ENCODE data around the gene COMMD10.

Gene COMMD10

GRCh38 chr5:116216246-116216645 is 131.4 kb downstream of the COMMD10 start:
- DNase-seq (ENCODE audit: low read depth), result no peak

DNA sequence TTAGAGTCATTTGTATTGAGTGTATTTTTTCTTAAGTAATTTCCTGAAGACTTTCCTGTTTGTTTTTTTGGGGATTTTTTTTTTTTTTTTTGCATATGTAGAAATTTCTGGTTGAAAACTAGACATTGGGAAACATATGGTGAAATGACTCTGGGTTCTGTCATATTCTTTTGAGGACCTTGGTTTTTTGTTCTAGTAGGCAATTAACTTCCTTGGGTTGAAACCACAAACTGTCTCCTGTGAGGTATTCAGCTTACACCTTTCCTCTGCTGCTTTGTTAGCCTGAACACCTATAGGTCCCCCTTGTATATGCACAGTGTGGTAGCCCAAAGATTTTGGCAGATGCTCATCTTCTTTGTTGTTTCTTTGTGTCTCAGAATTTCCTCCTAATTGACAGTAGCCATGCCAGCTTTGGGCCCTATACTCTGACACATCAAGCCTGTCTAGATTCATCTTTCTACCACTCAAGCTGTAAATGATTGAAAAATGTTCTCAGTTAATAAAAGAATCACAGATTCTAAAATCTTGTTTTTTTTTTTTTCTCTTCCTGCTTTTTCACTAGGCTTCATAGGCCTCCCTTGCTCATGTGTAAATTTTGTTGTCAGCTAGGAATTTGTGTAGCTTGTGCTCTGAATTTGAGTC is 140.6 kb downstream of the COMMD10 start:
- DNase-seq (ENCODE audit: low read depth), result no peak

GRCh38 chr5:116229131-116229689 is 144.4 kb downstream of the COMMD10 start:
- DNase-seq (ENCODE audit: low read depth), result no peak

GRCh38 chr5:116231288-116231687 is 146.5 kb downstream of the COMMD10 start:
- DNase-seq (ENCODE audit: low read depth), result no peak

GRCh38 chr5:116234681-116235080 is 149.9 kb downstream of the COMMD10 start:
- DNase-seq (ENCODE audit: low read depth), result no peak

DNA sequence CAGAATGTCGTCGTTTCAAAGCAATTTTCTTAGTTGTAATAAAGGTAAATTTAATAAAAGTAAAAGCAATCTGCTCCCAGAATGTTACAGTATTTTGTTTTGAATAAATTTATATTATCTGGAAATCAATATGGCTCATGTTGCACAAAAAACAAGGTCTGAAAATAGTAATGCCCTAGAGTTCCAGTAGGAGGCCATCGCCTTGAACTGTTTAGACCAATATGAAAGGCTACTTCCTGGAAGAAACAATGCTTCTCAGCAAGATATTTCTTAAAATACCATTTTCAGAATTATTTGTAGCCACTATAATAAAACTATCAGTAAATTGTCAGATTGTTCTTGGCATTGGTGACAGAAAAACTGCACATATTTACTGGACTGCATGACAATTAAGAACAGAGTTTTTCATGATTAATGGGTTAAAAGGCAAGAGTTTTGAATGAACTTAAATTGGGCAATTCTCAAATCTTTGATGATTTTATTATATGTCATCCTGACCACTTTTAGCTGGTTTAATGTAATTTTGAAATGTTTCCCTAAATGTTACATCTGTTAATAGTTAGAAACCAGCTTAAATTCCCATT is 153.2 kb downstream of the COMMD10 start:
- DNase-seq (ENCODE audit: low read depth), result no peak

DNA sequence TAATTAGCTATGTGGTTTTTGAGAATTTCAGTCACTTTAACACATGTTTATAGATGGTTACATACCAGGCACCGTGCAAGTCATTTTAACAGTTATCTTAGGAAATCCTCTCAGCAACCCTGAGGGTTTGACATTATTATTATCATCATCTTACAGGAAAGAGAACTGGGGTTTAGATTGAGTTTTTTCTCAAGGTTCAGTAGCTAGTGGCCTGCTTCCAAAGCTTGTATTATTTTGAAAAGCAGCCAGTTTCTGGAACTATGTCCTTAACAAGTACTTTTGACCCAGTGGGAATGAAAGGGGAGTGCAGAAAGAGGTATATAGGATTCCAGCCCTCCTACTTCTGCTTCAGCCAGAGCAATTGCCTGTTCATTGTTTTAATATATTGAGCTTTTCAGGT is 157.5 kb downstream of the COMMD10 start:
- DNase-seq (ENCODE audit: low read depth), result no peak

DNA sequence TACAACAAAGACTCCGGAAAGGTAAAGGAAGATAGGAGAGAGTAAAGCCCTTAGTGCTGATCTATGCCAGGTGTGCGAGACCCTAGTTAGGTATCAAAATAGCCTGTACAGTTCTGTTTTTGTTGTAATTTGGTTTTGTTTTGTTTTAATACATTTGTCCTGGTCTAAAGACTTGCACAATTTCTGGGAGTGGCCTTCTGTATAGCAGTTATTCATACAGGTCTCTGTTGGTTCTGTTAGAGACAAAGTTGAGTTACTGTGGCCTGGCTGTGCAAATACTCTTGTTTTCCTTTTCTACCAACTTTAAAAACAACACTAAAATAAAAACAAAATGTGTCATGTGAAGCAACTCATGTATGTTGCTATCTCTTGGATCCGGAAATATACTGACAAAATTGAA is 163.6 kb downstream of the COMMD10 start:
- no peak for DNase-seq (ENCODE audit: low read depth)

DNA sequence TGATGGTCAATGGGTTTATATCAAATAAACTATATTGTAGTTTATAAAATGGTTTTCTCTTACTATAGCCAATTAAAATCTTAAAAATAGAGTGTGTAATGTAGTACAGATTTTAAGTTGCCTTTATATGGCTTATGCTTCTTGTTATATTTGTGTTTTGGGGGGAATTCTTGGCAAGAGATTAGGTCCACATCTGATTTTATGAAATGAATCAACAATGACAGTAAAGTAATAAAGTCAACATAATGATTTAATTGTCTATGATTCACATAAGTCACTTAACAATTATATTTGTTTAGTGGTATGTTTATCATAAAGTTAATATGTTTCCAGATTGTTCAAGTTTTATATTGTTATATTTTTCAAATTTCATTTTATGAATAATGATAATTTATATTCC is 164.8 kb downstream of the COMMD10 start:
- DNase-seq (ENCODE audit: low read depth), result no peak

GRCh38 chr5:116256717-116257116 is 171.9 kb downstream of the COMMD10 start:
- no peak for DNase-seq (ENCODE audit: low read depth)

DNA sequence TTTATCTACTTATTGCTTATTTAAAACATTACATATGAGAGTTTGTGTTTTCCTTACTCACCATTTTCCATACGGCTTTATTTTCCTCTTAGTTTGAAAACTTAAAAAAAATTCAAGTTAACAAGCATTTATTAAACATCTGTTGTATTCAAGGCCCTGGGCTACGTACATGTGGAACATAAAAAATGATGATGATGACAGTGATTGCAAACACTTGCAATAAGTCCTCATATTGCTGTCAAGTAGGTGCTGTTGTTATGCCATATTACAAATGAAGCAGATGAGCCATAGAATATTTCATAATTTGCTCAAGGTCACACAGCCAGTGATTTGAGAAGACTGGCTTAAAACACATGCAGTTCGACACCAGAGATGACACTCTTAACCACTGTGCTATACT is 180.6 kb downstream of the COMMD10 start:
- DNase-seq (ENCODE audit: low read depth), result no peak

- no peak for DNase-seq (ENCODE audit: low read depth)
These were observed 186.7 kb downstream of the COMMD10 start for GRCh38 chr5:116271446-116272025.

GRCh38 chr5:116272281-116272941 is 187.6 kb downstream of the COMMD10 start:
- no peak for DNase-seq (ENCODE audit: low read depth)

GRCh38 chr5:116273448-116274242 is 188.8 kb downstream of the COMMD10 start:
- DNase-seq (ENCODE audit: low read depth), result no peak

- DNase-seq (ENCODE audit: low read depth), result no peak
These were observed 189.4 kb downstream of the COMMD10 start for GRCh38 chr5:116274251-116274650.

DNA sequence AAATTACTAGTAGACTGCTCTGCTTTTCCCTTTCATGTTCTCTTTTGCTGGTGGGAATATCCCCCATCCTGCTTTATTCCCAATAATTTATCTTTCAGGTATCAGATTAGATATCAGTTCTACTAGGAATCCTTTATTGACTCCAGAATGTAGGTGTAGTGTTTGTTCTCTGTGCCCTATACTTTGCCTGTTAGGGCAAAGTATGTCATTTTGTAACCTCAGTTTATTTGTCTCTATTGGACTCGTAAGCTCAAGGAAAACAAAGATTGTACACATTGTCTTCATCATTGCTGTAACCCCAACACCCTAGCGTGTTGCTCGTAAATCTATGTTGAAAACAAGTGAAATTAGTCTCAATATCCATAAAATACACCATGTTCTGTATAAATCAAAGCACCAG is 190.5 kb downstream of the COMMD10 start:
- DNase-seq (ENCODE audit: low read depth), result no peak

GRCh38 chr5:116276952-116277351 is 192.1 kb downstream of the COMMD10 start:
- DNase-seq (ENCODE audit: low read depth), result no peak

DNA sequence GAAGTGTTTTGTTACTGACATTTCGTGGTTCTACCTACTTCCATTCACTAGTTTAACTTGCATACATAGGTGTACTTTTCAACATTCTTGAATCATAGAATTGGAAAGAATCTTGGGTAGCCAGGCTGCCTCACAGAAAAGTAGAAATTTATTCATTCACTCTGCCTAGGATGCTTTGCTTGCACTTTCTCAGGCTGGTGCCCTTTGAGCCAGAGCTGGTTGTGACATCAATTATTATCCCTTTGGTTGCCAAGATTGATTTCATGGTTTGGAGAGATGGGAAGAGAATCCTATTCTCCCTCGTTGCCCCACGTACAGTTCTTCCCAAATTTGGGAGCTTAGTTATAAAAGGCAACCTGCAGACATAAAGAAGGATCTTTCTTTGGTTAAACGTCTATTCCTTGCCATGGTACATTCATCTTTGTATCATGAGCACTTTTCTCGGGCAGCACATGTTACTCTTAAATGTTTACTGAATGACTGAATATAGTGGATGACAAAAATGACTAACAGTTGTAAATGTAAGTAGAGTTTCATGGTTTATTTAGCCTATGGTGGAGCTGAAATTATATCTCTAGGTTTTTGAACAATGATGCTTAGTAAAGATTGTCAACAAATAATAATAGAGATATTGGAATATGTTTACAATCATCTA is 195.5 kb downstream of the COMMD10 start:
- no peak for DNase-seq (ENCODE audit: low read depth)

GRCh38 chr5:116281309-116281708 is 196.5 kb downstream of the COMMD10 start:
- no peak for DNase-seq (ENCODE audit: low read depth)

DNA sequence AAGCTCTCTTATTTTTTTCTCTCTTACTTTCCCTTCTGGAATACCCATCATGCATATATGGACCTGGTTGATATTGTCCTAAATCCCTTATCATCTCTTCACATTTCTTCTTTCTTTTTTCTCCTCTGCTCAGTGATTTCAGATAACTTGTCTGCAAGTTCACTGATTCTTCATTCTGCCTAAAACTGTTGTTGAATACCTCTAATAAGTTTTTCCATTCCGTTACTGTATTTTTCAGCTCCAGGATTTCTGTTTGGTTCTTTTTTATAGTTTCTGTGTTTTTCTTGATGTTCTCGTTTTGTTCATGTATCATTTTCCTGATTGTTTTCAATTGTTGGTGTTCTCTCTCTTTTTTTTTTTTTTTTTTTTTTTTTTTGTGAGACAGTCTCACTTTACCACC is 203.7 kb downstream of the COMMD10 start:
- no peak for DNase-seq (ENCODE audit: low read depth)

GRCh38 chr5:116289276-116289675 is 204.5 kb downstream of the COMMD10 start:
- DNase-seq (ENCODE audit: low read depth), result no peak

GRCh38 chr5:116291271-116291670 is 206.4 kb downstream of the COMMD10 start:
- DNase-seq (ENCODE audit: low read depth), result no peak
